ENCODE results near the gene FAAH.

Gene FAAH

GRCh38 chr1:46452931-46453325, 58.8 kb downstream of the FAAH start:
- TF ChIP-seq CEBPB (IDR thresholded peaks at IDR 0.05): no peak
- TF ChIP-seq NFIC (IDR thresholded peaks at IDR 0.05): no peak
- TF ChIP-seq CREB1 (IDR thresholded peaks at IDR 0.05; ENCODE audit: low read depth): no peak
- no peak for TF ChIP-seq REST (IDR thresholded peaks at IDR 0.05; ENCODE audit: low read depth)
- no peak for TF ChIP-seq TEAD4 (IDR thresholded peaks at IDR 0.05)
- TF ChIP-seq TAF1 (IDR thresholded peaks at IDR 0.05; ENCODE audit: low read depth): no peak
- no peak for TF ChIP-seq USF1 (IDR thresholded peaks at IDR 0.05)
- TF ChIP-seq, protein P1, sequence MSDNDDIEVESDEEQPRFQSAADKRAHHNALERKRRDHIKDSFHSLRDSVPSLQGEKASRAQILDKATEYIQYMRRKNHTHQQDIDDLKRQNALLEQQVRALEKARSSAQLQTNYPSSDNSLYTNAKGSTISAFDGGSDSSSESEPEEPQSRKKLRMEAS (IDR thresholded peaks at IDR 0.05): no peak

GRCh38 chr1:46453449-46453848, 59.3 kb downstream of the FAAH start:
- no peak for TF ChIP-seq CEBPB (IDR thresholded peaks at IDR 0.05)
- no peak for TF ChIP-seq YY1 (IDR thresholded peaks at IDR 0.05; ENCODE audit: low read depth)
- no peak for TF ChIP-seq CREB1 (IDR thresholded peaks at IDR 0.05; ENCODE audit: low read depth)
- no peak for TF ChIP-seq RAD21 (IDR thresholded peaks at IDR 0.05; ENCODE audit: low read depth)
- TF ChIP-seq USF1 (IDR thresholded peaks at IDR 0.05): no peak
- no peak for TF ChIP-seq FOXM1 (IDR thresholded peaks at IDR 0.05; ENCODE audit: borderline replicate concordance, low read depth)
- no peak for TF ChIP-seq TEAD4 (IDR thresholded peaks at IDR 0.05)
- no peak for TF ChIP-seq EP300 (IDR thresholded peaks at IDR 0.05; ENCODE audit: borderline replicate concordance)
- no peak for TF ChIP-seq TAF1 (IDR thresholded peaks at IDR 0.05; ENCODE audit: low read depth)
- TF ChIP-seq EGR1 (IDR thresholded peaks at IDR 0.05): no peak
- no peak for TF ChIP-seq ZBTB7A (IDR thresholded peaks at IDR 0.05; ENCODE audit: low read depth)
- TF ChIP-seq, protein P1 (IDR thresholded peaks at IDR 0.05): no peak
- no peak for TF ChIP-seq TCF12 (IDR thresholded peaks at IDR 0.05; ENCODE audit: low read depth)
- no peak for TF ChIP-seq NFIC (IDR thresholded peaks at IDR 0.05)
- no peak for TF ChIP-seq REST (IDR thresholded peaks at IDR 0.05; ENCODE audit: low read depth)

- TF ChIP-seq NFIC (IDR thresholded peaks at IDR 0.05) (no peak), CEBPB (IDR thresholded peaks at IDR 0.05) (no peak), USF1 (IDR thresholded peaks at IDR 0.05) (no peak), FOXM1 (IDR thresholded peaks at IDR 0.05; ENCODE audit: borderline replicate concordance, low read depth) (no peak), TEAD4 (IDR thresholded peaks at IDR 0.05) (no peak), ZBTB7A (IDR thresholded peaks at IDR 0.05; ENCODE audit: low read depth) (no peak), EGR1 (IDR thresholded peaks at IDR 0.05) (no peak), TCF12 (IDR thresholded peaks at IDR 0.05; ENCODE audit: low read depth) (no peak), TAF1 (IDR thresholded peaks at IDR 0.05; ENCODE audit: low read depth) (no peak), EP300 (IDR thresholded peaks at IDR 0.05; ENCODE audit: borderline replicate concordance) (no peak), CREB1 (IDR thresholded peaks at IDR 0.05; ENCODE audit: low read depth) (no peak)
Measured at GRCh38 chr1:46455951-46456350, 61.8 kb downstream of the FAAH start.

DNA sequence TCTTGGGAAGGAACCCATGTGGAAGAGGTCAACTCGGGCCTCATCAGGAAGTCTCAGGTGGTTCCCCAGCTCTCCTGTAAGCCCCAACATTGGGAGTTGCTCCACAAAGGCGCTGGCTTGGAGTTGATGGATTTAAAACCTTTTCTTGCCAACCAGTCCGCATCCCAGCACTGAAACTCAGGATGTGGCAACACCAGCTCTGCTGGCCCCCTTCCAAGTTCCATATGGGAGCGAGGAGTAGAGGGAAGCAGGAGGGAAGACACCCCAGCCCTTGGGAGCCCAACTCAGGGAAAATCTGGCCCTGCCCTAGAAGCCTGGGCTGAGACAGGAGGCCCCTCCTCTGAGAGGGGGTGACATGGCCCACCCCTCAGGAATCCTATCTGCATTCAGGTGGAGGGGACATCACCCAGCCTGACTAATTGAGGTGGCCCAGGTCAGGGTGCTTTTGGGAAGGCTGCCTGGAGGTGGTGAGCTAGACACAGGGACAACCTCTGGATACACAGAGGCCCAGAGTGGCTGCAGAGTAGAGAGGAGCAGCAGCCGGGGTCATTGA, 62.4 kb downstream of the FAAH start:
- TF ChIP-seq, protein P1 (IDR thresholded peaks at IDR 0.05): no peak
- TF ChIP-seq NFIC (IDR thresholded peaks at IDR 0.05) (no peak), CREB1 (IDR thresholded peaks at IDR 0.05; ENCODE audit: low read depth) (no peak), FOXM1 (IDR thresholded peaks at IDR 0.05; ENCODE audit: borderline replicate concordance, low read depth) (no peak)

- TF ChIP-seq TEAD4 (IDR thresholded peaks at IDR 0.05): no peak
- no peak for TF ChIP-seq EGR1 (IDR thresholded peaks at IDR 0.05)
Measured at GRCh38 chr1:46457178-46457577, 63.1 kb downstream of the FAAH start.

GRCh38 chr1:46458190-46458589, 64.1 kb downstream of the FAAH start:
- TF ChIP-seq CEBPB (IDR thresholded peaks at IDR 0.05) (no peak), TCF12 (IDR thresholded peaks at IDR 0.05; ENCODE audit: low read depth) (no peak)
